Left cardiac atrium (tissue), 2 donors: ENCODE data around the gene KCNA10. TPM values are rescaled to one million over a fixed set of nuclear protein-coding genes. Genes with fewer than 3 reads are reported as not detected.

Source experiments
- total RNA-seq, 2 donors: library from RNA; stranded (reverse); fragmentation: NEBNext Ultra II Directional; extraction: Animal tissue kit (Norgen Biotek cat#: 25700); gene quantifications; one replicate each; pipeline ENCODE4 v1.2.1, GENCODE V29; 2021
- donor health status: DM: no; HTN: yes; CAD: no; lungs with severe emphysema.
- donor health status: DM: yes; HTN: yes; CAD: no.

Gene KCNA10
- total RNA-seq, 2 donors from 2014 or later: not detected

Other genes starting within 250 kb of the KCNA10 start
- gene RBM15, start 179.8 kb downstream of the KCNA10 start, total RNA-seq: 10 to 100 TPM; 13.7 to 19.6 TPM
- 1 to 10 TPM; 3.4 to 5.8 TPM for gene SLC16A4, start 128.1 kb downstream of the KCNA10 start, total RNA-seq
- 100 to 1,000 TPM; 191 to 197 TPM for gene LAMTOR5, start 111.5 kb downstream of the KCNA10 start, total RNA-seq
- gene PROK1, start 68.0 kb downstream of the KCNA10 start, total RNA-seq: under 1 TPM; 0.18 to 0.60 TPM
- 1 to 10 TPM in 1 of 2 donors, under 1 TPM in 1; 0.60 to 1.8 TPM for gene KCNA2, start 87.2 kb upstream of the KCNA10 start, total RNA-seq
- 1 to 10 TPM; 2.0 to 2.7 TPM for gene KCNA3, start 155.8 kb upstream of the KCNA10 start, total RNA-seq